ENCODE measurements around the gene TSPAN14. TPM values are rescaled to one million over a fixed set of nuclear protein-coding genes. Genes with fewer than 3 reads are reported as not detected.

TSPAN14 gene
- total RNA-seq, 1 experiment from 2014 or later = 116 TPM

DNA sequence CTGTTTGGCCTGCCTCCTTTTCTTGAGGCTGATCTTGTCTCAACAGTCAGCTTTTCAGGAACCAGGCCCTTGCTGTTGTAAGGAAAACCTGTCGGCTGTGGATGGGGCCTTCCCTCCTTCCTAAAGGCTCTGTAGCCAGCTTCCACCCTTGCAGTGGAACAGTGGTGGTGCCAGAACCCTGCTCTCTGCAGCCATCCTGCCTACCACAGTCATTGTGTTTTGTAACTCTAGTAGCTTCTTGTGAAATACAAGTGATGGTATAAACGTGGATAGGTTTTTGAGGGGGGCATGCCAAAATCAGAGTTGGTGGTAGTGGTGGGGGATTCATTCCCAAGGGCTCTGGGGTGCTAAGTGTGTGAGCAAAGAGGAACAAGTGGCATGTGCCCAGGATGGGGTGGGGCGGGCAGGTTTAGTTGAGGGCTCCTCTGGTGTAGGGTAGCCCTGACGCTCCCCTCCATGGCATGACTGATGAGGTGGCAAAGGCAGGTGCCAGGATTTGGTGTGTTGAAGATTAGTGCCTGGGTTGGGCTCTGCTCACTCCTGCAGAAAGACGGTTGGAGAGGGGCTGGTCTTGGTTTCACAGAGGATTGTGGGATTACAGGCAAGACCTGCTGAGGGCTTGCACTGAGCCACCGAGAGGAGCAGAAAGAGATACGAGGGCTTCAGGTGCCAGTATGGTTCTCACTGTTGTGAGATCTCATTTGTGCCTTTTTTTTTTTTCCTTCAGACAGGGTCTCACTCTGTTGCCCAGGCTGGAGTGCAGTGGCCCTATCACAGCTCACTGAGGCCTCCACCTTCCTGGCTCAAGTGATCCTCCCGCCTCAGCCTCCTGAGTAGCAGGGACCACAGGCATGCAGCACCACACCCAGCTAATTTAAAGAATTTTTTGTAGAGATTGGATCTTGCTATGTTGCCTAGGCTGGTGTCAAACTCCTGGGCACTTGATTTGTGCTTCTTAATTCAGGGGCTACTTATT lies 7.4 kb downstream of the TSPAN14 start:
- Mint-ChIP-seq H3K4me3 (ENCODE audit: low read depth, unreplicated experiment) (peak overlapping the region; percentile 58), H3K36me3 (ENCODE audit: insufficient read depth, unreplicated experiment) (peaks cover 43% of the 10 kb centered on the region), H3K4me1 (ENCODE audit: low read depth, unreplicated experiment) (peaks cover 90% of the 10 kb centered on the region), H3K9me3 (ENCODE audit: low read depth, unreplicated experiment) (no peaks in the 10 kb centered on the region), H3K27ac (ENCODE audit: unreplicated experiment) (peak overlapping the region; percentile 94), H3K27me3 (ENCODE audit: unreplicated experiment) (no peaks in the 10 kb centered on the region)
- TF ChIP-seq, protein P1, sequence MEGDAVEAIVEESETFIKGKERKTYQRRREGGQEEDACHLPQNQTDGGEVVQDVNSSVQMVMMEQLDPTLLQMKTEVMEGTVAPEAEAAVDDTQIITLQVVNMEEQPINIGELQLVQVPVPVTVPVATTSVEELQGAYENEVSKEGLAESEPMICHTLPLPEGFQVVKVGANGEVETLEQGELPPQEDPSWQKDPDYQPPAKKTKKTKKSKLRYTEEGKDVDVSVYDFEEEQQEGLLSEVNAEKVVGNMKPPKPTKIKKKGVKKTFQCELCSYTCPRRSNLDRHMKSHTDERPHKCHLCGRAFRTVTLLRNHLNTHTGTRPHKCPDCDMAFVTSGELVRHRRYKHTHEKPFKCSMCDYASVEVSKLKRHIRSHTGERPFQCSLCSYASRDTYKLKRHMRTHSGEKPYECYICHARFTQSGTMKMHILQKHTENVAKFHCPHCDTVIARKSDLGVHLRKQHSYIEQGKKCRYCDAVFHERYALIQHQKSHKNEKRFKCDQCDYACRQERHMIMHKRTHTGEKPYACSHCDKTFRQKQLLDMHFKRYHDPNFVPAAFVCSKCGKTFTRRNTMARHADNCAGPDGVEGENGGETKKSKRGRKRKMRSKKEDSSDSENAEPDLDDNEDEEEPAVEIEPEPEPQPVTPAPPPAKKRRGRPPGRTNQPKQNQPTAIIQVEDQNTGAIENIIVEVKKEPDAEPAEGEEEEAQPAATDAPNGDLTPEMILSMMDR (IDR thresholded peaks at IDR 0.05; ENCODE audit: unreplicated experiment) = no peak
- DNase-seq = no peak
- no TSS peak for BruUV-seq (replicated peaks)
- CTCF ChIA-PET = interaction anchor here (0.6 to 10.0 kb wide), 10 partner anchors 9 to 949 kb away, joined by 3 to 122 read pairs (median 4); partner anchors contain the start of gene PRXL2A
- intact Hi-C loops (cut with micrococcal nuclease; ENCODE audit: unreplicated experiment) = loop anchor here (2.0 kb wide), 1 partner anchor 45 kb away; no protein-coding TSS in a partner anchor

GRCh38 chr10:80462299-80462980 lies 8.3 kb downstream of the TSPAN14 start:
- TF ChIP-seq, protein P1 (IDR thresholded peaks at IDR 0.05; ENCODE audit: unreplicated experiment) = no peak
- Mint-ChIP-seq H3K27ac (ENCODE audit: unreplicated experiment) (peak overlapping the region; percentile 94), H3K9me3 (ENCODE audit: low read depth, unreplicated experiment) (no peaks in the 10 kb centered on the region), H3K4me1 (ENCODE audit: low read depth, unreplicated experiment) (peaks cover 99% of the 10 kb centered on the region), H3K27me3 (ENCODE audit: unreplicated experiment) (no peaks in the 10 kb centered on the region), H3K36me3 (ENCODE audit: insufficient read depth, unreplicated experiment) (peaks cover 50% of the 10 kb centered on the region), H3K4me3 (ENCODE audit: low read depth, unreplicated experiment) (no peak overlapping the region)
- DNase-seq = no peak
- BruUV-seq (replicated peaks) = no TSS peak
- CTCF ChIA-PET = interaction anchor here (0.7 to 10.0 kb wide), 3 partner anchors 41 to 948 kb away, joined by 3 to 122 read pairs (median 3); no protein-coding TSS in a partner anchor
- intact Hi-C loops (cut with micrococcal nuclease; ENCODE audit: unreplicated experiment) = no loop called here

GRCh38 chr10:80462981-80463741 lies 9.1 kb downstream of the TSPAN14 start:
- TF ChIP-seq, protein P1 (IDR thresholded peaks at IDR 0.05; ENCODE audit: unreplicated experiment) = no peak
- BruUV-seq (replicated peaks) = no TSS peak
- no peak overlapping the region for H3K4me3 Mint-ChIP-seq (ENCODE audit: low read depth, unreplicated experiment)
- no peaks in the 10 kb centered on the region for H3K27me3 Mint-ChIP-seq (ENCODE audit: unreplicated experiment)
- H3K9me3 Mint-ChIP-seq (ENCODE audit: low read depth, unreplicated experiment) = no peaks in the 10 kb centered on the region
- peak overlapping the region; percentile 94 for H3K27ac Mint-ChIP-seq (ENCODE audit: unreplicated experiment)
- intact Hi-C loops (cut with micrococcal nuclease; ENCODE audit: unreplicated experiment) = no loop called here
- peaks cover 96% of the 10 kb centered on the region for H3K4me1 Mint-ChIP-seq (ENCODE audit: low read depth, unreplicated experiment)
- CTCF ChIA-PET = interaction anchor here (0.9 to 10.0 kb wide), 2 partner anchors 41 to 44 kb away, joined by 3 to 122 read pairs; no protein-coding TSS in a partner anchor
- peaks cover 47% of the 10 kb centered on the region for H3K36me3 Mint-ChIP-seq (ENCODE audit: insufficient read depth, unreplicated experiment)
- no peak for DNase-seq

DNA sequence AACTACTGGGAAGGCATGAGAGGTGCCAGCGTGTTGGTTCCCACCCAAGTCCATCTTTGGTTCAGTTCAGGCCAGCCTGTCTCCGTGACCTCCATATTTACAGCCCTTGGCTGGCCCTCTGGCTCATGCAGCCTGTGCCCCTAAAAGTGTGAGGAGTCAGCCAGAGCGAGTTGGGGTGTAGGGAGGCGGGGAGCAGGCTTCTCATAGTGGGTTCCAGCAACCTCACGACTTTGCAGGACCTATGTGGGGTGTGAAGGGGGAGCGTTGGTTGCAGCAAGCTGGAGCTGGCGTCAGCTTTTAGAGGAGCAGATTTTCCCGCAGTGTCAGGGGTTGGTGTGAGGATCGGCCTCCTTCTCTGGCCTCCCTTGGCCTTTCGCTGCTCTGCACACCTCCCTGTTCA lies 9.8 kb downstream of the TSPAN14 start:
- intact Hi-C loops (cut with micrococcal nuclease; ENCODE audit: unreplicated experiment) = no loop called here
- DNase-seq = no peak
- CTCF ChIA-PET = interaction anchor here (0.7 to 2.2 kb wide), 4 partner anchors 11 to 42 kb away, joined by 3 to 9 read pairs (median 4); no protein-coding TSS in a partner anchor
- no TSS peak for BruUV-seq (replicated peaks)
- no peaks in the 10 kb centered on the region for H3K27me3 Mint-ChIP-seq (ENCODE audit: unreplicated experiment)
- no peak overlapping the region for H3K4me3 Mint-ChIP-seq (ENCODE audit: low read depth, unreplicated experiment)
- TF ChIP-seq, protein P1 (IDR thresholded peaks at IDR 0.05; ENCODE audit: unreplicated experiment) = no peak
- no peak overlapping the region for H3K27ac Mint-ChIP-seq (ENCODE audit: unreplicated experiment)
- peaks cover 46% of the 10 kb centered on the region for H3K36me3 Mint-ChIP-seq (ENCODE audit: insufficient read depth, unreplicated experiment)
- peaks cover 96% of the 10 kb centered on the region for H3K4me1 Mint-ChIP-seq (ENCODE audit: low read depth, unreplicated experiment)
- no peaks in the 10 kb centered on the region for H3K9me3 Mint-ChIP-seq (ENCODE audit: low read depth, unreplicated experiment)
